Esophagus squamous epithelium (tissue), 4 donors: ENCODE results near the gene SRGN.

Experiments used
- POLR2A ChIP-seq, 4 donors: fragments of 450-650 bp; IDR thresholded peaks; one replicate each; pipeline ENCODE4 v1.6.1; 2017; ENCODE audit warnings: antibody characterized with exemption in 4 of 4, mild to moderate bottlenecking in 4 of 4, moderate library complexity in 3 of 4
- TF ChIP-seq, protein P1 (sequence below), 6 experiments: fragments of 450-650 bp in 4 of 6; fragments of 200-600 bp in 2 of 6; sonication (generic) in 2 of 6; IDR thresholded peaks; one replicate each; pipeline ENCODE4 v1.5.1; 2016 to 2019; ENCODE audit warnings: antibody characterized with exemption in 6 of 6, mild to moderate bottlenecking in 4 of 6, moderate library complexity in 4 of 6

DNA sequence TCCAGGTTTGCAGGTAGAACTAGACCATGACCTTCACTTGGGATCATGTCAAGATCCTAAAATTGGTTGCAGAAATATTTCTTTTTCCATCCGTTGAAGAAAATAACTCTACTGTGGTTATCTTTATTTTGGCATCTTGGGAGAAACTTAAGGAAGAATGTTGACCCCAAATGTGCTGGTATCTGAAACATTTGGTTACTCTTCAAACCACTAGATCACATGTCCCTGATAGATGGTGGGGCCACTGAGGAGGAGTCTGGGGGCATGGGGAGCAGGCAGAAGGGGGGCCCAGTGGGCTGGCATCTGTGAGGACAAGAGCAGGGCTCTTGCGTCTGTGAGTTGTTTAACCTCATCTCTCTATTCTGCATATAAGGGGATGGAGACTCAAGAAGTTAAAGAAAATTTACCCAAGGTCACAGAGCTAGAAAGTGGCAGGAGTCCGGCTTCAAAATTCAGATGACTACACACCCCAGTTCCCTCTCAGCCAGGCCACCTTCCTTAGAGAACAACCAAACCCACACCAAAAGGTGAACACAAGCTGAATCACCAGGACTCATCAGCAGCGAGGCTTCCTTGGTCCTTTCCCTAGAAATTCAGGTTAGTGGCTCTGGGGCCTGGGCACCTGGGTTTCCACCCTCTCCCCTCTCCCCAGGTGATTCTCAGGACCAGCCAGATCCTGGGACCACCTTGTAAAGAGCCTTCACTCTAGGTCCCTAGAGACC, 40.6 kb upstream of the SRGN start:
- no peak for TF ChIP-seq POLR2A (IDR thresholded peaks at IDR 0.05)
- TF ChIP-seq, protein P1, sequence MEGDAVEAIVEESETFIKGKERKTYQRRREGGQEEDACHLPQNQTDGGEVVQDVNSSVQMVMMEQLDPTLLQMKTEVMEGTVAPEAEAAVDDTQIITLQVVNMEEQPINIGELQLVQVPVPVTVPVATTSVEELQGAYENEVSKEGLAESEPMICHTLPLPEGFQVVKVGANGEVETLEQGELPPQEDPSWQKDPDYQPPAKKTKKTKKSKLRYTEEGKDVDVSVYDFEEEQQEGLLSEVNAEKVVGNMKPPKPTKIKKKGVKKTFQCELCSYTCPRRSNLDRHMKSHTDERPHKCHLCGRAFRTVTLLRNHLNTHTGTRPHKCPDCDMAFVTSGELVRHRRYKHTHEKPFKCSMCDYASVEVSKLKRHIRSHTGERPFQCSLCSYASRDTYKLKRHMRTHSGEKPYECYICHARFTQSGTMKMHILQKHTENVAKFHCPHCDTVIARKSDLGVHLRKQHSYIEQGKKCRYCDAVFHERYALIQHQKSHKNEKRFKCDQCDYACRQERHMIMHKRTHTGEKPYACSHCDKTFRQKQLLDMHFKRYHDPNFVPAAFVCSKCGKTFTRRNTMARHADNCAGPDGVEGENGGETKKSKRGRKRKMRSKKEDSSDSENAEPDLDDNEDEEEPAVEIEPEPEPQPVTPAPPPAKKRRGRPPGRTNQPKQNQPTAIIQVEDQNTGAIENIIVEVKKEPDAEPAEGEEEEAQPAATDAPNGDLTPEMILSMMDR (IDR thresholded peaks at IDR 0.05): no peak
